H1 (cell line): Measurements from ENCODE around the gene LIMK2. TPM values are rescaled to one million over a fixed set of nuclear protein-coding genes. Genes with fewer than 3 reads are reported as not detected.

Experiments
- CTCF ChIA-PET: fragments of 300-600 bp; sonication (Branson Sonifier 250); formaldehyde crosslinking; loops from one replicate; lab custom pipeline; 2021; ENCODE audit not compliant: partially characterized antibody; lab: Charles Lee
- POLR2A ChIA-PET: fragments of 300-600 bp; sonication (Branson Sonifier 250); formaldehyde crosslinking; loops from one replicate; lab custom pipeline; 2021; ENCODE audit warnings: inconsistent platforms; ENCODE audit not compliant: partially characterized antibody; lab: Charles Lee
- DNase-seq, 2 experiments: peaks; one replicate each; pipeline versions ENCODE4 v3.0.0 to v3.0.0-alpha.2; 2010 to 2022; ENCODE audit warnings: low spot score in 2 of 2, low read depth in 1 of 2, mixed read lengths in 1 of 2
- FAIRE-seq: peaks from 2 replicates; lab custom pipeline; 2011; peaks lifted over from hg19 to GRCh38; lab: Jason Lieb, UNC
- H2AFZ ChIP-seq: 2 replicates; pipeline ENCODE4 v1.8.1; 2012; ENCODE audit warnings: low read length, inconsistent platforms
- H2AK5ac ChIP-seq: 2 replicates; pipeline ENCODE4 v1.6.1; 2013; ENCODE audit warnings: low read depth, low read length
- H2BK120ac ChIP-seq: replicated peaks from 2 replicates; pipeline ENCODE3; 2013; ENCODE audit warnings: low read depth, low read length, inconsistent platforms
- H2BK12ac ChIP-seq: 2 replicates; pipeline ENCODE4 v1.6.1; 2013; ENCODE audit warnings: low read depth, low read length
- H2BK15ac ChIP-seq: 2 replicates; pipeline ENCODE4 v1.6.1; 2013; ENCODE audit warnings: low read length
- H2BK20ac ChIP-seq: 2 replicates; pipeline ENCODE4 v1.6.1; 2013; ENCODE audit warnings: low read length
- H2BK5ac ChIP-seq: 2 replicates; pipeline ENCODE4 v1.6.1; 2013; ENCODE audit warnings: low read depth, low read length
- H3K14ac ChIP-seq: 2 replicates; pipeline ENCODE4 v1.6.1; 2013; ENCODE audit warnings: inconsistent platforms; ENCODE audit not compliant: insufficient read length
- H3K18ac ChIP-seq: 2 replicates; pipeline ENCODE4 v1.6.1; 2013; ENCODE audit warnings: low read length; ENCODE audit errors: extremely low read depth
- H3K23ac ChIP-seq: 2 replicates; pipeline ENCODE4 v1.6.1; 2013; ENCODE audit warnings: inconsistent platforms; ENCODE audit not compliant: insufficient read length
- H3K23me2 ChIP-seq: 2 replicates; pipeline ENCODE4 v1.6.1; 2013; ENCODE audit warnings: low read depth, low read length
- H3K27ac ChIP-seq: 2 replicates; pipeline ENCODE4 v1.6.1; 2011; ENCODE audit warnings: low read depth, low read length, inconsistent platforms
- H3K27me3 ChIP-seq, 4 experiments: replicated peaks in 1 of 4; 1 replicate in 1 of 4; 2 replicates in 3 of 4; pipeline versions ENCODE4 v1.6.1 to v1.8.1; 2011 to 2013; ENCODE audit warnings: low read length in 3 of 4, mild to moderate bottlenecking in 3 of 4, inconsistent platforms in 2 of 4, mixed read lengths in 2 of 4, moderate library complexity in 1 of 4; ENCODE audit not compliant: control insufficient read depth in 3 of 4, insufficient read depth in 3 of 4; ENCODE audit errors: extremely low read depth in 1 of 4
- H3K36me3 ChIP-seq, 4 experiments: 2 replicates each; pipeline versions ENCODE4 v1.6.1 to v1.8.1; 2011 to 2013; ENCODE audit warnings: mild to moderate bottlenecking in 4 of 4, low read length in 3 of 4, moderate library complexity in 2 of 4, control low read depth in 1 of 4, inconsistent platforms in 1 of 4; ENCODE audit not compliant: insufficient read depth in 4 of 4, control insufficient read depth in 2 of 4
- H3K4ac ChIP-seq: replicated peaks from 2 replicates; pipeline ENCODE3; 2013; ENCODE audit warnings: low read length, low read depth, mixed read lengths, inconsistent platforms; ENCODE audit not compliant: insufficient read length
- H3K4me1 ChIP-seq, 4 experiments: replicated peaks in 1 of 4; 1 replicate in 1 of 4; 2 replicates in 3 of 4; pipeline versions ENCODE4 v1.6.1 to v1.8.1; 2011 to 2013; ENCODE audit warnings: low read length in 3 of 4, inconsistent platforms in 2 of 4, mixed read lengths in 1 of 4; ENCODE audit not compliant: insufficient read depth in 4 of 4, control insufficient read depth in 3 of 4
- H3K4me2 ChIP-seq, 2 experiments: 2 replicates each; pipeline versions ENCODE4 v1.6.1 to v1.8.1; 2011 to 2013; ENCODE audit warnings: low read depth in 2 of 2, low read length in 2 of 2, control low read depth in 1 of 2, inconsistent platforms in 1 of 2, mild to moderate bottlenecking in 1 of 2; ENCODE audit not compliant: insufficient read depth in 1 of 2
- H3K4me3 ChIP-seq, 4 experiments: fragments of 200-600, 300-600 bp in 1 of 4; sonication (generic), shearing (Covaris generic), sonication (Bioruptor Twin) in 1 of 4; 2 replicates each; pipeline versions ENCODE4 v1.5.1 to v1.8.1; 2011 to 2016; ENCODE audit warnings: low read length in 4 of 4, low read depth in 3 of 4, control low read depth in 2 of 4, inconsistent platforms in 2 of 4, mild to moderate bottlenecking in 2 of 4, mixed read lengths in 1 of 4, moderate library complexity in 1 of 4; ENCODE audit not compliant: insufficient read depth in 2 of 4; ENCODE audit errors: extremely low read depth in 1 of 4
- H3K56ac ChIP-seq: replicated peaks from 2 replicates; pipeline ENCODE3; 2013; ENCODE audit warnings: low read depth, mild to moderate bottlenecking, mixed read lengths, low read length, inconsistent platforms; ENCODE audit not compliant: insufficient read length
- H3K79me1 ChIP-seq: 2 replicates; pipeline ENCODE4 v1.6.1; 2013; ENCODE audit warnings: low read depth, low read length, control low read depth
- H3K79me2 ChIP-seq, 2 experiments: 2 replicates each; pipeline versions ENCODE4 v1.6.1 to v1.8.1; 2012 to 2013; ENCODE audit warnings: low read length in 2 of 2, mild to moderate bottlenecking in 2 of 2, inconsistent platforms in 1 of 2; ENCODE audit not compliant: insufficient read depth in 2 of 2, control insufficient read depth in 1 of 2
- H3K9ac ChIP-seq, 4 experiments: replicated peaks in 1 of 4; 1 replicate in 1 of 4; 2 replicates in 3 of 4; pipeline versions ENCODE4 v1.6.1 to v1.8.1; 2011 to 2013; ENCODE audit warnings: low read depth in 3 of 4, low read length in 3 of 4, control low read depth in 2 of 4, mild to moderate bottlenecking in 2 of 4, moderate library complexity in 2 of 4, inconsistent platforms in 1 of 4; ENCODE audit errors: extremely low read depth in 1 of 4
- H3K9me3 ChIP-seq, 2 experiments: 2 replicates each; pipeline versions ENCODE4 v1.6.1 to v1.8.1; 2012 to 2013; ENCODE audit warnings: mild to moderate bottlenecking in 2 of 2, moderate library complexity in 2 of 2, control low read depth in 1 of 2, inconsistent platforms in 1 of 2, low read depth in 1 of 2, low read length in 1 of 2, mixed read lengths in 1 of 2; ENCODE audit not compliant: insufficient read depth in 2 of 2
- H4K20me1 ChIP-seq, 2 experiments: replicated peaks in 1 of 2; 2 replicates each; pipeline versions ENCODE3 to v1.8.1; 2011 to 2013; ENCODE audit warnings: inconsistent platforms in 2 of 2, low read length in 2 of 2, mild to moderate bottlenecking in 1 of 2; ENCODE audit not compliant: insufficient read depth in 2 of 2, control insufficient read depth in 1 of 2
- H4K5ac ChIP-seq: 2 replicates; pipeline ENCODE4 v1.6.1; 2013; ENCODE audit warnings: low read length, low read depth, mixed read lengths, inconsistent platforms; ENCODE audit not compliant: insufficient read length
- H4K8ac ChIP-seq: 2 replicates; pipeline ENCODE4 v1.8.0; 2013; ENCODE audit warnings: mild to moderate bottlenecking, moderate library complexity, low read length, inconsistent platforms; ENCODE audit not compliant: insufficient read depth; ENCODE audit errors: extremely low read depth
- H4K91ac ChIP-seq: replicated peaks from 2 replicates; pipeline ENCODE3; 2013; ENCODE audit warnings: low read length, mixed read lengths, inconsistent platforms; ENCODE audit not compliant: insufficient read length
- KDM1A ChIP-seq: fragments of 200-600, 300-600 bp; sonication (generic); IDR thresholded peaks from 2 replicates; pipeline ENCODE4 v1.7.1; 2016; ENCODE audit warnings: mild to moderate bottlenecking, low read length, borderline replicate concordance
- NANOG ChIP-seq: IDR thresholded peaks from 2 replicates; pipeline ENCODE4 v1.6.1; 2011; ENCODE audit warnings: low read length, low read depth, mild to moderate bottlenecking, inconsistent platforms; ENCODE audit not compliant: insufficient read depth, poor library complexity, severe bottlenecking
- WGBS, 2 experiments: shearing (Covaris generic) in 1 of 2; methylation state at CpG; one replicate each; pipeline versions ENCODE4 v1.1.6 to v1.1.7; 2013 to 2015; ENCODE audit warnings: low lambda C conversion rate in 2 of 2, mixed read lengths in 2 of 2, inconsistent platforms in 1 of 2, low coverage in 1 of 2, missing lambda C conversion rate in 1 of 2; ENCODE audit not compliant: insufficient replicate concordance in 2 of 2, insufficient coverage in 1 of 2, insufficient read length in 1 of 2; ENCODE audit errors: extremely low coverage in 1 of 2, missing lambda C conversion rate in 1 of 2; 5-methylcytosine and 5-hydroxymethylcytosine counted together
- polyA plus RNA-seq, 7 experiments: library from polyadenylated mRNA; depleted of rRNA in 3 of 7; stranded (reverse) in 5 of 7; unstranded in 2 of 7; fragments of >200 nt in 5 of 7; fragments of 200-250 nt in 2 of 7; gene quantifications; 1 replicate in 5 of 7; 2 replicates in 1 of 7; 4 replicates in 1 of 7; pipeline versions ENCODE4 v1.2.1 to v1.2.3, GENCODE V29; 2011 to 2013; ENCODE audit warnings: missing spikeins in 2 of 7, mixed read lengths in 2 of 7
- total RNA-seq: library from RNA; stranded (reverse); fragmentation: NEBNext Ultra II Directional; extraction: Animal tissue kit (Norgen Biotek cat#: 25700); gene quantifications from 2 replicates; pipeline ENCODE4 v1.2.1, GENCODE V29; 2021

The LIMK2 gene
- total and polyA plus RNA-seq, 2 of the 8 experiments (the other 6 are each of a cell fraction or from before 2014, with no cell fraction given), result 13.2 to 37.6 TPM

DNA sequence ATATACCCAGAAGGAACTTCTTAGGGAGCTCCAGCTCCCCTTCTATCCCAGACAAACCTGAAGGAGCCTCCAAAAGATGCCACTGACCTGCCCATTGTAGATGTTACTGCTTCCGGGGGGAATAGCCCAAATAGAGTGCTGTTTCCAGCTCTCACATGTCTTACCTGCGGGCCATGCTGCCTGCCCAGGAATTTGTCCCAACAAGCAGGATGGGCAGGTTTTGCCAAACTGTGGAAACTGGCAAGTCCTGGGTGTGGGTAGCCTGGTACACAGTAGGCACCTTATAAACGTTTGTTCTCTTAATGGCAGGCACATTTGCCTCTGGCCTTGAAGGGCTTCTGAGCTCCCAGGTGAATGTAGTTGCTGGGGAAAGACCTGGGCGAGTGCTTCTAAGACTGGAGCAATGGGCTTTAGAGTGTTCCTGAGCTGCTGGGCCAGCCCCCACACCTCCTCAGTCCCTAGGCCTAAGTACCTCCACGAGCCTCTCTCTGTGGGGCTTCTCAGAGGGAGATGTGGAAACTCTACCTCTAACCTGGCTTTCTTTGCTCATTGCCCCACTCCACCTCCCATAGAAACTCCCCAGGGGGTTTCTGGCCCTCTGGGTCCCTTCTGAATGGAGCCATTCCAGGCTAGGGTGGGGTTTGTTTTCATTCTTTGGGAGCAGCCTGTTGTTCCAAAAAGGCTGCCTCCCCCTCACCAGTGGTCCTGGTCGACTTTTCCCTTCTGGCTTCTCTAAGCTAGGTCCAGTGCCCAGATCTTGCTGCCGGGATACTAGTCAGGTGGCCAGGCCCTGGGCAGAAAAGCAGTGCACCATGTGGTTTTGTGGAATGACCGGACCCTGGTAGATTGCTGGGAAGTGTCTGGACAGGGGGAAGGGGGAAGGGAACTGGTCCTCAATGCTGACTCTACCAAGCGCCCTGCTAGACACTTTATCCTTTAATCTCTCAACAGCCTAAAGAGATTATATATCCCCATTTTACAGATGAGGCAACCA lies 37.2 kb downstream of the LIMK2 start:
- CTCF ChIA-PET, result interaction anchor here (0.8 to 3.9 kb wide), 9 partner anchors 10 to 144 kb away, joined by 3 to 26 read pairs (median 4); partner anchors contain the start of gene LIMK2
- H3K23ac ChIP-seq, result no peak overlapping the region
- H4K8ac ChIP-seq, result no peak overlapping the region
- no peak overlapping the region for H4K5ac ChIP-seq
- no peak overlapping the region for H2BK12ac ChIP-seq
- no peaks in the 10 kb centered on the region for H3K23me2 ChIP-seq
- H3K4me1 ChIP-seq, result peaks cover 5 to 15% (median 6%) of the 10 kb centered on the region in 4 experiments
- H3K79me2 ChIP-seq, result no peaks in the 10 kb centered on the region
- H3K27ac ChIP-seq, result no peak overlapping the region
- peaks cover 2% of the 10 kb centered on the region; the same call in 1 of the 2 replicates for H3K79me1 ChIP-seq
- 87% methylated on average over 9 of the region's 9 CpGs; no CpG with 5 or more reads in 1 of the 2 experiments for WGBS, 2 experiments
- H2BK20ac ChIP-seq, result no peak overlapping the region
- no peak overlapping the region for H2BK120ac ChIP-seq
- H4K91ac ChIP-seq, result no peak overlapping the region
- peaks cover 0 to 6% of the 10 kb centered on the region in 2 experiments for H4K20me1 ChIP-seq
- FAIRE-seq (no peak), DNase-seq (no peak)
- no peak overlapping the region for H3K9ac ChIP-seq
- H3K18ac ChIP-seq, result no peak overlapping the region
- TF ChIP-seq NANOG, result no peak
- TF ChIP-seq KDM1A, result no peak
- H3K4me3 ChIP-seq, result no peak overlapping the region
- no peak overlapping the region for H2AK5ac ChIP-seq
- H3K27me3 ChIP-seq, result no peaks in the 10 kb centered on the region
- POLR2A ChIA-PET, result interaction anchor here (1.1 to 2.1 kb wide), 6 partner anchors 21 to 98 kb away, joined by 3 to 7 read pairs (median 4); partner anchors contain the start of gene LIMK2
- H2BK15ac ChIP-seq, result no peak overlapping the region
- no peaks in the 10 kb centered on the region for H3K9me3 ChIP-seq
- H3K14ac ChIP-seq, result no peak overlapping the region
- no peak overlapping the region; a peak in 1 of 4 replicates for H3K4me2 ChIP-seq
- no peak overlapping the region for H3K4ac ChIP-seq
- no peak overlapping the region for H3K56ac ChIP-seq
- H2BK5ac ChIP-seq, result no peak overlapping the region
- H3K36me3 ChIP-seq, result no peaks in the 10 kb centered on the region
- H2AFZ ChIP-seq, result no peak overlapping the region
